HepG2 (cell line): ENCODE data around the gene CA10. TPM values are rescaled to one million over a fixed set of nuclear protein-coding genes. Genes with fewer than 3 reads are reported as not detected.

ENCODE experiments used
- ATAC-seq: fragments of 200-7000 bp; cut with Tn5 transposase; 3 replicates; pipeline ENCODE4 v1.9.1; 2020; ENCODE audit warnings: mild to moderate bottlenecking, moderate library complexity
- BruUV-seq: library from RNA; stranded (reverse); fragments of 400-500 nt; replicated peaks from 2 replicates; lab custom pipeline; 2021; lab: Mats Ljungman, UMichigan
- CTCF ChIA-PET: fragments of 300-600 bp; formaldehyde crosslinking; extraction: SDS; loops from one replicate; lab custom pipeline; 2021; ENCODE audit warnings: low total read pairs, inconsistent platforms, low intra/inter-chr PET ratio; lab: Yijun Ruan, JAX
- POLR2A ChIA-PET: fragments of 350-600 bp; sonication (Branson Sonifier 250); formaldehyde crosslinking; loops from one replicate; lab custom pipeline; 2020; ENCODE audit warnings: antibody characterized with exemption, inconsistent platforms; lab: Yijun Ruan, JAX
- DNase-seq: peaks from one replicate; pipeline ENCODE4 v3.0.0-alpha.2; 2015; ENCODE audit warnings: low spot score
- FAIRE-seq: peaks from 3 replicates; lab custom pipeline; 2011; peaks lifted over from hg19 to GRCh38; lab: Jason Lieb, UNC
- H2AFZ ChIP-seq: one replicate; pipeline ENCODE4 v1.6.1; 2011; ENCODE audit warnings: low read length, inconsistent platforms
- H3K27ac ChIP-seq: fragments of 300-600 bp; 3 replicates; pipeline ENCODE4 v1.8.0; 2011; ENCODE audit warnings: mixed run types, mild to moderate bottlenecking, mixed read lengths, low read length, inconsistent platforms; ENCODE audit not compliant: insufficient read depth; ENCODE audit errors: extremely low read length
- H3K27me3 ChIP-seq, 2 experiments: fragments of 200-600 bp in 1 of 2; 2 replicates in 1 of 2; 3 replicates in 1 of 2; pipeline versions ENCODE4 v1.6.0 to v1.8.0; 2011; ENCODE audit warnings: low read length in 2 of 2, mild to moderate bottlenecking in 2 of 2, moderate library complexity in 2 of 2, inconsistent platforms in 1 of 2; ENCODE audit not compliant: insufficient read depth in 2 of 2, control insufficient read depth in 1 of 2
- H3K36me3 ChIP-seq, 2 experiments: fragments of 200-600 bp in 1 of 2; replicated peaks in 1 of 2; 2 replicates in 1 of 2; 3 replicates in 1 of 2; pipeline versions ENCODE4 v1.5.1 to v1.8.0; 2011; ENCODE audit warnings: low read length in 2 of 2, inconsistent platforms in 1 of 2; ENCODE audit not compliant: insufficient read depth in 2 of 2, control insufficient read depth in 1 of 2
- H3K4me1 ChIP-seq: 2 replicates; pipeline ENCODE4 v1.5.1; 2012; ENCODE audit warnings: low read length, inconsistent platforms; ENCODE audit not compliant: insufficient read depth
- H3K4me2 ChIP-seq: 2 replicates; pipeline ENCODE4 v1.6.0; 2011; ENCODE audit warnings: low read depth, low read length, inconsistent platforms
- H3K4me3 ChIP-seq, 3 experiments: fragments of 200-600 bp in 1 of 3; sonication (generic), shearing (Covaris generic) in 1 of 3; replicated peaks in 1 of 3; 2 replicates each; pipeline ENCODE4 v1.5.1; 2011 to 2016; ENCODE audit warnings: low read length in 3 of 3, inconsistent platforms in 2 of 3, low read depth in 2 of 3, mild to moderate bottlenecking in 2 of 3, control low read depth in 1 of 3, mixed read lengths in 1 of 3; ENCODE audit not compliant: insufficient read depth in 1 of 3
- H3K79me2 ChIP-seq: one replicate; pipeline ENCODE4 v1.6.1; 2011; ENCODE audit warnings: low read length, inconsistent platforms; ENCODE audit not compliant: insufficient read depth
- H3K9ac ChIP-seq: 2 replicates; pipeline ENCODE4 v1.6.0; 2011; ENCODE audit warnings: mild to moderate bottlenecking, low read depth, low read length, inconsistent platforms; ENCODE audit not compliant: insufficient read depth
- H3K9me3 ChIP-seq: 2 replicates; pipeline ENCODE4 v1.5.1; 2012; ENCODE audit warnings: mild to moderate bottlenecking, low read length
- H4K20me1 ChIP-seq: 2 replicates; pipeline ENCODE4 v1.6.0; 2011; ENCODE audit warnings: inconsistent platforms, mild to moderate bottlenecking, low read length, moderate library complexity; ENCODE audit not compliant: insufficient read depth
- BATF2 ChIP-seq: sonication (generic); formaldehyde crosslinking; IDR thresholded peaks from 2 replicates; pipeline ENCODE4 v1.8.0; 2022; ENCODE audit warnings: mild to moderate bottlenecking, missing genetic modification reagents, moderate library complexity
- EEA1 ChIP-seq: sonication (generic); formaldehyde crosslinking; IDR thresholded peaks from 2 replicates; pipeline ENCODE4 v1.5.1; 2020; ENCODE audit warnings: mild to moderate bottlenecking, missing genetic modification reagents, borderline replicate concordance
- GABPA ChIP-seq, 2 experiments: IDR thresholded peaks; 2 replicates each; pipeline ENCODE4 v1.6.1; 2011 to 2016; ENCODE audit warnings: low read depth in 2 of 2, low read length in 1 of 2, missing biosample characterization in 1 of 2, missing genetic modification characterization in 1 of 2
- ISL2 ChIP-seq: sonication (generic); formaldehyde crosslinking; IDR thresholded peaks from 2 replicates; pipeline ENCODE4 v1.5.0; 2020; ENCODE audit warnings: missing genetic modification reagents
- TMF1 ChIP-seq: sonication (generic); formaldehyde crosslinking; IDR thresholded peaks from 2 replicates; pipeline ENCODE4 v1.8.1; 2022; ENCODE audit warnings: low read depth, missing genetic modification reagents
- ZBTB25 ChIP-seq: IDR thresholded peaks from 2 replicates; pipeline ENCODE4 v1.6.1; 2018; ENCODE audit warnings: missing genetic modification reagents
- ZBTB40 ChIP-seq, 2 experiments: fragments of 450-650 bp in 1 of 2; sonication (generic) in 1 of 2; formaldehyde crosslinking in 1 of 2; IDR thresholded peaks; 2 replicates each; pipeline versions ENCODE4 v1.6.1 to v1.8.0; 2016 to 2022; ENCODE audit warnings: antibody characterized with exemption in 1 of 2, mild to moderate bottlenecking in 1 of 2, missing genetic modification reagents in 1 of 2
- ZNF362 ChIP-seq: sonication (generic); formaldehyde crosslinking; IDR thresholded peaks from 2 replicates; pipeline ENCODE4 v1.4.0; 2020; ENCODE audit warnings: missing genetic modification reagents, mild to moderate bottlenecking, borderline replicate concordance
- ZNF44 ChIP-seq: sonication (generic); formaldehyde crosslinking; IDR thresholded peaks from 2 replicates; pipeline ENCODE4 v1.5.1; 2020; ENCODE audit warnings: mild to moderate bottlenecking, missing genetic modification reagents
- WGBS: methylation state at CpG from one replicate; pipeline ENCODE4 v1.1.6; 2017; ENCODE audit warnings: low lambda C conversion rate; 5-methylcytosine and 5-hydroxymethylcytosine counted together
- in situ Hi-C: cut with HindIII; loops from 2 replicates; pipeline ENCODE4 v1.10.0; 2017; ENCODE audit warnings: low pct_unique_long_range_greater_than_20kb; ENCODE audit not compliant: extremely low pct_ligation_motif_present
- intact Hi-C: fragments of 100-400 bp; cut with micrococcal nuclease; formaldehyde crosslinking; loops from one replicate; pipeline ENCODE4 v1.10.0; 2022; ENCODE audit not compliant: unreplicated experiment
- polyA plus RNA-seq, 8 experiments: library from polyadenylated mRNA; depleted of rRNA in 3 of 8; stranded (reverse) in 7 of 8; unstranded in 1 of 8; fragments of >200 nt; fragmentation: Illumina TruSeq in 4 of 8; extraction: Trizol in 4 of 8; gene quantifications; 2 replicates each; pipeline versions ENCODE4 v1.2.1 to v1.2.3, GENCODE V29; 2011 to 2016; ENCODE audit warnings: low read depth in 4 of 8, missing spikeins in 1 of 8, mixed read lengths in 1 of 8; ENCODE audit not compliant: insufficient read depth in 1 of 8
- total RNA-seq, 5 experiments: library from RNA; depleted of rRNA; stranded (reverse); fragments of >200 nt; fragmentation: Illumina TruSeq; extraction: Trizol; gene quantifications; 2 replicates each; pipeline ENCODE4 v1.2.3, GENCODE V29; 2016; ENCODE audit warnings: low read depth in 1 of 5

Gene CA10
- total and polyA plus RNA-seq, 2 of the 13 experiments (the other 11 are each of a cell fraction or from before 2014, with no cell fraction given), result not detected

GRCh38 chr17:52138752-52139151, 19.8 kb downstream of the CA10 start:
- ATAC-seq, result no peak
- no peaks in the 10 kb centered on the region for H3K36me3 ChIP-seq
- no peak overlapping the region for H3K4me2 ChIP-seq
- 3% methylated on average over 4 of the region's 4 CpGs for WGBS
- in situ Hi-C loops, result no loop called here
- no TSS peak for BruUV-seq
- no peak overlapping the region for H2AFZ ChIP-seq
- CTCF ChIA-PET, result no interaction called here
- TF ChIP-seq ISL2 (CRISPR knock-in tag) (no peak), BATF2 (CRISPR knock-in tag) (no peak), GABPA (IDR thresholded peaks at IDR 0.05; ENCODE audit: low read depth, low read length) (no peak), GABPA (CRISPR knock-in tag; IDR thresholded peaks at IDR 0.05; ENCODE audit: low read depth) (no peak), ZBTB25 (CRISPR knock-in tag) (no peak), ZNF362 (CRISPR knock-in tag) (no peak), EEA1 (CRISPR knock-in tag) (no peak), TMF1 (CRISPR knock-in tag) (no peak), ZBTB40 (IDR thresholded peaks at IDR 0.05) (no peak), ZBTB40 (CRISPR knock-in tag; IDR thresholded peaks at IDR 0.05) (no peak), ZNF44 (CRISPR knock-in tag) (no peak)
- TF ChIP-seq, all 625 proteins: peak for 0
- Histone ChIP-seq H3K27me3 (no peaks in the 10 kb centered on the region), H3K4me1 (no peaks in the 10 kb centered on the region), H4K20me1 (no peaks in the 10 kb centered on the region), H3K4me3 (no peak overlapping the region), H3K79me2 (no peaks in the 10 kb centered on the region), H3K9me3 (no peaks in the 10 kb centered on the region), H3K9ac (no peak overlapping the region), H3K27ac (no peak overlapping the region)
- POLR2A ChIA-PET, result no interaction called here
- no peak for DNase-seq
- intact Hi-C loops, result no loop called here
- no peak for FAIRE-seq
